Stimulated activated CD4-positive, alpha-beta T cell treated with anti-CD3 and anti-CD28 coated beads, TNF-alpha, amount 100 ng/mL, for 1 hour (primary cell): ENCODE measurements around the gene LBX2.

Experiments
- DNase-seq, 3 donors: peaks; one replicate each; pipeline ENCODE4 v3.0.0-alpha.2; 2020; ENCODE audit warnings: low read depth in 3 of 3, low spot score in 1 of 3

LBX2 gene

GRCh38 chr2:74505448-74506246 lies 6.2 kb upstream of the LBX2 start:
- DNase-seq, result no peak

- no peak for DNase-seq
These were observed 5.2 kb upstream of the LBX2 start for GRCh38 chr2:74504591-74504990.

- no peak for DNase-seq
These were observed 4.4 kb upstream of the LBX2 start for GRCh38 chr2:74503506-74504475.

- no peak for DNase-seq
These were observed 3.5 kb upstream of the LBX2 start for GRCh38 chr2:74502720-74503505.

- DNase-seq, result no peak
These were observed 2.8 kb upstream of the LBX2 start for GRCh38 chr2:74502147-74502719.

- no peak for DNase-seq
These were observed 2.1 kb upstream of the LBX2 start for GRCh38 chr2:74501335-74502071.

- DNase-seq, result no peak
These were observed 1.2 kb upstream of the LBX2 start for GRCh38 chr2:74500578-74500946.

GRCh38 chr2:74499940-74500577 lies 656 bp upstream of the LBX2 start:
- no peak for DNase-seq

GRCh38 chr2:74498500-74499266 lies 720 bp downstream of the LBX2 start:
- no peak for DNase-seq

GRCh38 chr2:74497777-74498499 lies 1.5 kb downstream of the LBX2 start:
- DNase-seq, result no peak

- DNase-seq, result no peak
These were observed 2.2 kb downstream of the LBX2 start for GRCh38 chr2:74496997-74497776.

GRCh38 chr2:74495440-74495839 lies 4.0 kb downstream of the LBX2 start:
- DNase-seq, result no peak

- DNase-seq, result no peak
These were observed 5.9 kb downstream of the LBX2 start for GRCh38 chr2:74493546-74493945.

GRCh38 chr2:74491648-74492544 lies 7.5 kb downstream of the LBX2 start:
- no peak for DNase-seq

- DNase-seq, result no peak
These were observed 9.5 kb downstream of the LBX2 start for GRCh38 chr2:74489906-74490305.

- no peak for DNase-seq
These were observed 10.5 kb downstream of the LBX2 start for GRCh38 chr2:74488643-74489481.
